ENCODE results near the gene CAMTA1.

CAMTA1 gene

GRCh38 chr1:7346600-7347570 lies 561.6 kb downstream of the CAMTA1 start:
- TF ChIP-seq CTCF (IDR thresholded peaks at IDR 0.05; ENCODE audit: control insufficient read depth, insufficient read depth, low read depth, low read length, missing control alignments): no peak
- no peak overlapping the region for H3K4me3 ChIP-seq (ENCODE audit: control insufficient read depth, low read depth, low read length)
- DNase-seq (ENCODE audit: low read depth): no peak

GRCh38 chr1:7348073-7348472 lies 562.8 kb downstream of the CAMTA1 start:
- DNase-seq (ENCODE audit: low read depth): no peak
- H3K4me3 ChIP-seq (ENCODE audit: control insufficient read depth, low read depth, low read length): no peak overlapping the region
- TF ChIP-seq CTCF (IDR thresholded peaks at IDR 0.05; ENCODE audit: control insufficient read depth, insufficient read depth, low read depth, low read length, missing control alignments): no peak

GRCh38 chr1:7348580-7348979 lies 563.3 kb downstream of the CAMTA1 start:
- DNase-seq (ENCODE audit: low read depth): no peak
- TF ChIP-seq CTCF (IDR thresholded peaks at IDR 0.05; ENCODE audit: control insufficient read depth, insufficient read depth, low read depth, low read length, missing control alignments): no peak
- H3K4me3 ChIP-seq (ENCODE audit: control insufficient read depth, low read depth, low read length): no peak overlapping the region

GRCh38 chr1:7350804-7351203 lies 565.5 kb downstream of the CAMTA1 start:
- no peak for TF ChIP-seq CTCF (IDR thresholded peaks at IDR 0.05; ENCODE audit: control insufficient read depth, insufficient read depth, low read depth, low read length, missing control alignments)
- DNase-seq (ENCODE audit: low read depth): no peak

GRCh38 chr1:7351649-7352048 lies 566.4 kb downstream of the CAMTA1 start:
- no peak for DNase-seq (ENCODE audit: low read depth)
- H3K4me3 ChIP-seq (ENCODE audit: control insufficient read depth, low read depth, low read length): no peak overlapping the region
- TF ChIP-seq CTCF (IDR thresholded peaks at IDR 0.05; ENCODE audit: control insufficient read depth, insufficient read depth, low read depth, low read length, missing control alignments): no peak

More at GRCh38 chr1:7350804-7351203, 565.5 kb downstream of the CAMTA1 start:
- no peak overlapping the region for H3K4me3 ChIP-seq (ENCODE audit: control insufficient read depth, low read depth, low read length)

GRCh38 chr1:7352364-7352763 lies 567.1 kb downstream of the CAMTA1 start:
- H3K4me3 ChIP-seq (ENCODE audit: control insufficient read depth, low read depth, low read length): no peak overlapping the region
- DNase-seq (ENCODE audit: low read depth): no peak
- TF ChIP-seq CTCF (IDR thresholded peaks at IDR 0.05; ENCODE audit: control insufficient read depth, insufficient read depth, low read depth, low read length, missing control alignments): no peak

Measured in AG09309 (cell line).